DOHH2 (cell line): Measurements from ENCODE around the gene ELFN1.

ENCODE experiments used
- H3F3A ChIP-seq: fragments of 200-600 bp; sonication (generic), shearing (Covaris generic); 2 replicates; pipeline ENCODE4 v1.6.0; 2016; ENCODE audit warnings: antibody characterized with exemption, mild to moderate bottlenecking; ENCODE audit not compliant: control insufficient read depth, insufficient read depth
- H3K27ac ChIP-seq: fragments of 200-600 bp; sonication (generic); 2 replicates; pipeline ENCODE4 v1.5.1; 2014; ENCODE audit warnings: low read depth, mild to moderate bottlenecking, low read length, moderate library complexity
- H3K27me3 ChIP-seq: fragments of 200-600 bp; sonication (generic); 2 replicates; pipeline ENCODE4 v1.6.1; 2014; ENCODE audit warnings: mild to moderate bottlenecking, low read length, mixed read lengths; ENCODE audit not compliant: control insufficient read depth
- H3K36me3 ChIP-seq: fragments of 200-600 bp; sonication (generic); 2 replicates; pipeline ENCODE4 v1.6.1; 2014; ENCODE audit warnings: mild to moderate bottlenecking, low read length, moderate library complexity, mixed read lengths; ENCODE audit not compliant: control insufficient read depth
- H3K4me1 ChIP-seq: fragments of 200-600 bp; sonication (generic); 2 replicates; pipeline ENCODE4 v1.6.1; 2014; ENCODE audit warnings: mild to moderate bottlenecking, low read length, mixed read lengths; ENCODE audit not compliant: control insufficient read depth
- H3K4me2 ChIP-seq: fragments of 200-600 bp; sonication (generic); 2 replicates; pipeline ENCODE4 v1.6.0; 2014; ENCODE audit warnings: mild to moderate bottlenecking, low read length, moderate library complexity
- H3K4me3 ChIP-seq: fragments of 200-600 bp; sonication (generic); 2 replicates; pipeline ENCODE4 v1.5.1; 2014; ENCODE audit warnings: mild to moderate bottlenecking, low read length, mixed read lengths
- H3K79me2 ChIP-seq: fragments of 200-600 bp; sonication (generic); 2 replicates; pipeline ENCODE4 v1.6.1; 2014; ENCODE audit warnings: mild to moderate bottlenecking, low read length, mixed read lengths; ENCODE audit not compliant: control insufficient read depth
- H3K9me2 ChIP-seq: fragments of 200-600 bp; sonication (generic); replicated peaks from 2 replicates; pipeline ENCODE4 v1.6.1; 2014; ENCODE audit warnings: mild to moderate bottlenecking, low read length, mixed read lengths; ENCODE audit not compliant: control insufficient read depth
- H3K9me3 ChIP-seq: fragments of 200-600 bp; sonication (generic); 2 replicates; pipeline ENCODE4 v1.6.1; 2014; ENCODE audit warnings: antibody characterized with exemption, low read length, mixed read lengths; ENCODE audit not compliant: control insufficient read depth, insufficient read depth
- H4K20me1 ChIP-seq: fragments of 200-600 bp; sonication (generic); 2 replicates; pipeline ENCODE4 v1.6.0; 2014; ENCODE audit warnings: low read depth, mild to moderate bottlenecking, antibody characterized with exemption, low read length, moderate library complexity; ENCODE audit not compliant: control insufficient read depth, insufficient read depth
- CTCF ChIP-seq: fragments of 200-600 bp; sonication (generic); IDR thresholded peaks from one replicate; pipeline ENCODE4 v1.5.1; 2014; ENCODE audit warnings: antibody characterized with exemption, mild to moderate bottlenecking, low read depth, low read length; ENCODE audit not compliant: poor library complexity, severe bottlenecking
- EZH2phosphoT487 ChIP-seq: fragments of 200-600 bp; sonication (generic); IDR thresholded peaks from 2 replicates; pipeline ENCODE4 v1.6.1; 2017; ENCODE audit warnings: borderline replicate concordance, mild to moderate bottlenecking, antibody characterized with exemption, low read length, moderate library complexity, mixed read lengths

The ELFN1 gene

GRCh38 chr7:1696671-1697498, 26.8 kb downstream of the ELFN1 start:
- H3K27ac ChIP-seq, result no peak overlapping the region
- H3K36me3 ChIP-seq, result no peaks in the 10 kb centered on the region
- peaks cover 6% of the 10 kb centered on the region for H3K4me1 ChIP-seq
- no peaks in the 10 kb centered on the region for H3F3A ChIP-seq
- H3K9me3 ChIP-seq, result no peaks in the 10 kb centered on the region
- peaks cover 7% of the 10 kb centered on the region for H3K27me3 ChIP-seq
- no peaks in the 10 kb centered on the region for H3K9me2 ChIP-seq
- no peaks in the 10 kb centered on the region for H4K20me1 ChIP-seq
- no peak overlapping the region for H3K4me2 ChIP-seq
- no peak overlapping the region for H3K4me3 ChIP-seq
- TF ChIP-seq CTCF (no peak), EZH2phosphoT487 (no peak)
- H3K79me2 ChIP-seq, result no peaks in the 10 kb centered on the region

- no peak overlapping the region for H3K4me2 ChIP-seq
- no peaks in the 10 kb centered on the region for H3F3A ChIP-seq
- peaks cover 6% of the 10 kb centered on the region for H3K4me1 ChIP-seq
- no peak overlapping the region for H3K27ac ChIP-seq
- 0 out of 2 replicates have a peak, but pooled peaks cover under 1% of the 10 kb centered on the region for H3K9me3 ChIP-seq
- H3K9me2 ChIP-seq, result no peaks in the 10 kb centered on the region
- no peaks in the 10 kb centered on the region for H4K20me1 ChIP-seq
- H3K4me3 ChIP-seq, result no peak overlapping the region
- no peaks in the 10 kb centered on the region for H3K36me3 ChIP-seq
- no peaks in the 10 kb centered on the region for H3K79me2 ChIP-seq
- peaks cover 7% of the 10 kb centered on the region for H3K27me3 ChIP-seq
- TF ChIP-seq EZH2phosphoT487 (no peak), CTCF (no peak)
Measured at GRCh38 chr7:1697499-1698125, 27.5 kb downstream of the ELFN1 start.

GRCh38 chr7:1698201-1698600, 28.1 kb downstream of the ELFN1 start:
- Histone ChIP-seq H3K4me1 (peaks cover 6% of the 10 kb centered on the region), H3K4me2 (0 out of 2 replicates have a peak overlapping the region, but pooled peaks have one; percentile 3), H3F3A (no peaks in the 10 kb centered on the region), H3K27me3 (peaks cover 7% of the 10 kb centered on the region), H3K27ac (no peak overlapping the region), H3K79me2 (no peaks in the 10 kb centered on the region), H3K4me3 (no peak overlapping the region), H4K20me1 (no peaks in the 10 kb centered on the region), H3K9me3 (peaks cover 4% of the 10 kb centered on the region; the same call in 1 of the 2 replicates), H3K36me3 (no peaks in the 10 kb centered on the region), H3K9me2 (no peaks in the 10 kb centered on the region)
- TF ChIP-seq EZH2phosphoT487 (no peak), CTCF (no peak)
